ENCODE data around the gene SBNO2.

DNA sequence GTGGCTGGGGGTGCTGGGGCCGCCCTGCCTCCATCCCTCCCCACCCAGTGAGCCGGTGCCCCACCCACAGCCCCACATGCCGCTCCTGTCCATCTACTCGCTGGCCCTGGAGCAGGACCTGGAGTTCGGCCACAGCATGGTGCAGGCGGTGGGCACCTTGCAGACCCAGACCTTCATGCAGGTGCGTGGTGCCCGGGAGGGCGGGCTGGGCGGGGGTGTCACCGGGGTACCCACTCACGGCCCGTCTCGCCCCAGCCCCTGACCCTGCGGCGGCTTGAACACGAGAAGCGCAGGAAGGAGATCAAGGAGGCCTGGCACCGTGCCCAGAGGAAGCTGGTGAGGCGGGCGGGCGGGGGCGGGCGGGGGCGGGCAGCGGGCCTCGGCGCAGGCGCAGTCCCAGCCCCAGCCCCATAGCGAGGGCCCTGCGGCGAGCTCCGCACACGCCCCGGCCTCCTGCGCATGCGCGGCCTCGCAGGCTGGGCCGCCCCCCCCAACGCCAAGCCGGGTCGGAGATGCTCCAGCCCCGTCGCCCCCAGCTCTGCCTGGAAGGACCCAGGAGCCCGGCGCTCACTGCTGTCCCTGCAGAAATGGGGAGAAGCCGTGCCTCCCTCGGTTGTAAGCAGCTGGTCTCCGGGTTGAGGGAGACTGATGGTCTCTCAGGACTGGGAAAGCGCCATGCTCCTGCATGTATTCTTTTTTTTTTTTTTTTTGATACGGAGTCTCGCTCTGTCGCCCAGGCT lies 99.4 kb downstream of the SBNO2 start:
- TF ChIP-seq, protein P1, sequence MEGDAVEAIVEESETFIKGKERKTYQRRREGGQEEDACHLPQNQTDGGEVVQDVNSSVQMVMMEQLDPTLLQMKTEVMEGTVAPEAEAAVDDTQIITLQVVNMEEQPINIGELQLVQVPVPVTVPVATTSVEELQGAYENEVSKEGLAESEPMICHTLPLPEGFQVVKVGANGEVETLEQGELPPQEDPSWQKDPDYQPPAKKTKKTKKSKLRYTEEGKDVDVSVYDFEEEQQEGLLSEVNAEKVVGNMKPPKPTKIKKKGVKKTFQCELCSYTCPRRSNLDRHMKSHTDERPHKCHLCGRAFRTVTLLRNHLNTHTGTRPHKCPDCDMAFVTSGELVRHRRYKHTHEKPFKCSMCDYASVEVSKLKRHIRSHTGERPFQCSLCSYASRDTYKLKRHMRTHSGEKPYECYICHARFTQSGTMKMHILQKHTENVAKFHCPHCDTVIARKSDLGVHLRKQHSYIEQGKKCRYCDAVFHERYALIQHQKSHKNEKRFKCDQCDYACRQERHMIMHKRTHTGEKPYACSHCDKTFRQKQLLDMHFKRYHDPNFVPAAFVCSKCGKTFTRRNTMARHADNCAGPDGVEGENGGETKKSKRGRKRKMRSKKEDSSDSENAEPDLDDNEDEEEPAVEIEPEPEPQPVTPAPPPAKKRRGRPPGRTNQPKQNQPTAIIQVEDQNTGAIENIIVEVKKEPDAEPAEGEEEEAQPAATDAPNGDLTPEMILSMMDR (IDR thresholded peaks at IDR 0.05): no peak
- no peak for TF ChIP-seq EZH2 (IDR thresholded peaks at IDR 0.05; ENCODE audit: borderline replicate concordance, insufficient read depth, low read depth, low read length, poor library complexity, severe bottlenecking)
